T follicular helper cell (primary cell): ENCODE data around the gene FNIP2.
A peak's percentile ranks its signal among the peaks of the same experiment; 100 is the strongest.

ENCODE experiments used
- DNase-seq: peaks from one replicate; pipeline ENCODE4 v3.0.0-alpha.2; 2020; ENCODE audit warnings: low read depth

Gene FNIP2

DNA sequence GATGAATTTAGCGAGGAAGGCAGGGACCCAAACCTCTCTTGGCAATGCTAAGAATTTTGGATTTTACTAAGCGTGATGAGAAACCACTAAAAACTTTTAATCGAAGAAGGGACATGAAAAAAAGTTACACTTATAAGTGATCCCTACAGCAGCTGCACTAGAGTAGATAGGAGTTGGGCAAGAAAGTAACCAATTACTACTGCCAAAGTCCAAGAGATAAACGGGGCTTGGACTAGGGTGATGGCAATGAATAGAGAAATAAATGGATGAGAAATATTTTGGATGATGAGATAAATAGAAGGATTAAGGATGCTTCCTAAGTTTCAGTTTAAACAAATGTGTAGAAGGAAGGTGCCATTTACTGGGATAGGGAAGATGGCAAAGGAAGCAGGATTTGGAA is 6.3 kb upstream of the FNIP2 start:
- DNase-seq = no peak

DNA sequence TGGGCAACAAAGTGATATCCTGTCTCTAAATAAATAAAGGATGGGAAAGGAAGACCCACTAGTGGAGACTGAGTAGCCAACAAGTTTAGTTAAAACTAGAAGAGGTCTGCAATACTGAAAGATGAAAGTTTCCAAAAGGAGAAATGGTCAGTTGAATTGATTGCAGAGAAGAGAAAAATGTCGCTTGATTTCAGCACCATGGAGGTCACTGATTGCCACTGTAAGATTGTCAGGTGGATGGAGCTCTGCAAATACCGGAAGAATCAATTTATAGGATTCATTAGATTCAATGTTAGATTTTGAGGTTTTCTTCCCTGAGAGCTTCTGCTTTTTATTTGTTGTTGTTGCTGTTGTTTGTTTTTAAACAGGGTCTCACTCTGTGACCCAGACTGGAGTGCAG is 5.4 kb upstream of the FNIP2 start:
- DNase-seq = no peak

DNA sequence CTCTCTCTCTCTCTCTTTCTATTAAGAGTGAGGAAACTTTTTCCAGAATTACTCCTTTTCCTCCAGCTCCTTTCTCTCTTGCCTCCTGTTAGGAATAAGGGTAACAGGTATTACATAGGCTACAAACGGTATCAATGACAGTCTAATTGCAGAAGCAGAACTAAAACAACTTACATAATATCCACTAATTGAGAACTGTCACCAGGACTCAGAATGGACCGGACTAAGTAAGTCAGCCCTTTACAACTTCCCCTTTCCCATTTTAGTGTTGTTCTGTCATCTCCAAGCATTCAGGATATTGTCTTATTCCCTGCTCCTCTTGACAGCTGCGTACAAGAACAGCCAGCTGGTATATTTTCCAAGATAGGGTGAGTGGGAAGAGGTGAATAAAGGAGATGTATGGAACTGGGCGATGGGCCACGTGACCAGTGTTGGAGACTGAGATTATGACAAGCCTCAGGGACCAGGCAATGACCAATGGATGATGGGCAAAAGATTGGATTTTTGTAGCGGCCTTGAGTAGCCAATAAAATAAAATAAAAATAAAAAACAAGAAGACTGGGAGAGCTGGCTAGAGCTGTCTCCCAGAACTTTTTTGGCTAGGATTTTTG is 2.3 kb upstream of the FNIP2 start:
- no peak for DNase-seq

DNA sequence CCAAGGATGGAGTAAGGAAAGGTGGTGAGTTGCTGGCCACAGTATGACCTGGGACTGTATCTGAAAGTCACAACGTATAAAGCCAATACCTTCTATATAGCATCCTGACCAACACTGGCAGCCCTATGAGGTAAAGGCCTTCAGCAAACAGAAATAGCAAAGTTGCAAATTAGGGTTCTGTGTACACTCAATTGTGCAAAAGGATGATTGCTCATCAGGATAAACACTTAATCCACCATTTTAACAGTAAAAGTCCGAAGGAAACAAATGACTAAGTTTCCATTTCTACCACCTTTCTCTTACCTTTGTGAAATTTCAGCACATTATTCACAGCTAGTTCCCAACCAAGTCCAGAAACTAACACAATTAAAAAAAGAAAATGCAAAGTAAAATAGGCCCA is 1.4 kb upstream of the FNIP2 start:
- DNase-seq = no peak

DNA sequence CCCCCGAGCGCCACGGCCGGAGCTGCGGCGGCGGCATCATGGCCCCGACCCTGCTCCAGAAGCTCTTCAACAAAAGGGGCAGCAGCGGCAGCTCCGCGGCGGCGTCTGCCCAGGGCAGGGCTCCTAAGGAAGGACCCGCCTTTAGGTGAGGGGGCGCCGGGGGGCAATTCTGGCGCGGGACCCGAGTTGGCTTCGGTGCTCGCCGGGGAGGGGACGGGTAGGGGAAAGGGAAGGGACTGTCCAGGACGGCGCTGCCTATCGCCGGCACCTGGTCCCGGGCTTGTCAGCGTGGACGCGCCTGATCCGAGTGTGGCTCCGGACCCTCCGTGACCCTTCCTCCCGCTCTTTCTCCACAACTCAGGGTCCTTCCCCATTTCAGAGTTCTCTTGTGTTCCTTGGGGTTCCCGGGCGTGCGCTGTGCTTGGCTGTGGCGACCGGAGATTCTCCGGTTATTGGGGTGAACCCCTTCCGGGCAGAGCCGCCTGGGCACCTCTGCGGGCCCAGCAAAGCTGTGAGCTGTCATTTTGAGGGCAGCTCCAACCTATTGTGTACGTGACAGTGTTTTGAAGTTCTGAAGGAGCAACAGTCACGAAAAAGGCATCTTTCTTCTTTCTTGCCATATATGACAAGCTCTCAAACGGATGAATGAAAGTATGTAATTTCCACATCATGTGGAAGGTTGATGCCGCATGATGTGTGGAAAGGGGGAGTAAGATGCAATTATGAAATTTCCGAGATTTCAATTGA is 522 bp downstream of the FNIP2 start:
- DNase-seq = peak; percentile 10

DNA sequence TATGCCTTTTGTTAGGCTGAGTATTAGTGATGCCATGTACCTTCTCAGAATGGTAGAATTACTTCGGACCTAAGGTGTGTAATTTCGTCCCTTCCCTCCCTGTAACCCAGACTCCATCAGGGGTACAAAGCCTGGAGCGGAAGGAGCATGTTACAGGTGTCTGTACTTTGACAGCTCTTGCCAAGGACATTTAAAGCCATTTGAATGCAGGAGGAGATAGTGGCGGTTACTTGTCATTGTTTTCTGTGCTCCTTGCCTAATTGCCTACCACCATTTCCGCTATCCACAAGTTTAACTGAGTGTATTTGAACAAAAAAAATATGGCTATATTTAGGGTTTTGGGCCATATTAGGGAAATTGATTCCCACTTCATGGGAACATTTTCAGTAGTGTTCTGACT is 1.8 kb downstream of the FNIP2 start:
- DNase-seq = no peak

DNA sequence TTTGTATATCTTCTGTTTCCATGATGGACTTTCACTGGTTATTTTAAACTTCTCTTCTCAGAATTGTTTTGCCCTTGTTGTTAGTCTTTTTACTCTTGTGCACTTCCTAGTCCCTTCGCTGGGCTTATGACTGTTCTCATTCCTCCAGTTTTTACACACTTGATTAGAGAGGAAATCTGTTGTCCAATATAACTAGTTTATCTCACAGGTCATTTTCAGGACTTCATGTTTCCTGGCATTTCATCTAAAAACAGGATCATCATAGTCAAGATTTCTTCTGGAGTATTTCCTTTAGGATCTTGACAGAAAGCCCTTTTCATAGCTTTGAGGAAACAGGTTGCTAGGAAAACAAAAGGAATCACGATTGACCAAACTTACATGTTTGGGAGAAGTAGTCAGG is 3.0 kb downstream of the FNIP2 start:
- no peak for DNase-seq

DNA sequence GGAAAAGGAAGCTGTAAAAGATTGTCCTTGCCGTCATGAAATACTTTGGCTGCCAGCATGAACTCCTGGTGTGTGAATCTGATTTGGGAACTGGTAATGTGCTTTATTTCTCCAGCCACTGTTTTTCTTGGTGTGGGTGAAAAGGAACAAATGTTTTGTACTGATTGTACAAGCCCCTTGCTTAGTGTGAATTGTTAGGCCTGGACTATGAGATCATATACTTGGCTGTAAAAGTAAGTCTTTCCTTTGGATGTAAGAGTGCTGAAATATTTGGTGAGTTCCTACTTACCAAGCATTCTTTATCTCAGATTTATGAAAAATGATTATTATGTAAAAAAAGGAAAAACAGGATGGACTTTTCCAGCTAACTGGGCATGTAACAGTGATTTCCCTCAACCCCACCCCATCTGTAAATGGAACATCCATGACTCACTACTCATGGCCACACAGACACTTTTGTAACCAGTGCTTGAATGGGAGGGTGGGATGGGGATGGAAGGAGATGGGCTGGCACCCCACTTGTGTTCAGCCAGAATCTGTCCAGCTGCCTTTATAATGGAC is 6.3 kb downstream of the FNIP2 start:
- no peak for DNase-seq

DNA sequence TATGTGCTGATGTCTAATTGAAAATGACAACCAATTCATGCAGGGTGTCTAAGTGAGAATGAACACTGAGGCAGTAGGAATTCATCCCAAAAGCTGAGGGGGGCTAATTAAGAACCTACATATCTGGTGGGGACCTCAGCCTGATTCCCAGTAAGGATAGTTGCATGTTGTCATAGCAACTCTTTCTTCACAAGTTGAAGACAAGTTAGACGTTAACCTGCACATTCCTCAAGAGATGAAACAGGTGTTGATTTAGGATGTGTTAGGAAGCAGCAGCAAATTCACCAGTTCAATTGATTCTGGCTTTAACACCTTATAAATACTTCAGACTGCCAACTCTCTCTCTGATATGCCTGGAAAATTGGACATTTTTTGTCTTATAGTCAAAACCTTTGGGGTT is 7.3 kb downstream of the FNIP2 start:
- DNase-seq = no peak

DNA sequence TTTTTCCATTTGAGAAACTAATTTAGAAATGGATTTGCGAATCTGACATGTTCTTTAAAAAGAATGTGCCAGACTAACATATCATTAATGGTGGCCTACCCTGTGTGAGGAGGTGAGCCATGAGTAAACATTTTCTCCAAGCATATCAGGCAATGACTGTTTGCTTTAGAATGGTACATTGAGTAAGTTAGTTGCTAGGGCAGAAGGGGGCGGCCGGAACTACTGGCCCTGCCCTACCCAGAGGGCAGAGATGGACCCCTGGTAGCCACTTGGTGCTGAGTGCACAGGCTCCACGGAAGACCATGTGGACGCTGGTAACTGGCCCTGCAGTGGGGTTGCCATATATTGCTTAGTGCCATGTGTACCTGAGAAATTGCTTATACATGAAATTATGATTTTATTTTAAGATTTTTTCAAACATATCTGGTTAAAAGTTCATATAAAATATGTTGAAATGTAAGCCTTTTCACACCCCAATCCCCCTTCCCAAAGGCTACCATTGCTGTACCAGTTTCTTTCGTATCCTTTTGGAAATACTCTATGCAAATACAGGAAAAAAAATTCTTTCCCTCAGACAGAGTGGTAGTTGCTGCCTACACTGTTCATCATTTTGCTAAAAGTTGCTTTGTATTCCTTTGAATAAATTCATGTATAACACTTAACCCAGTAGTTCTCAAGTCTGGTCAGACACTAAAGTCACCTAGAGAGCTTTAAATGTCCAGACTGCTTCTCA is 8.8 kb downstream of the FNIP2 start:
- DNase-seq = no peak

DNA sequence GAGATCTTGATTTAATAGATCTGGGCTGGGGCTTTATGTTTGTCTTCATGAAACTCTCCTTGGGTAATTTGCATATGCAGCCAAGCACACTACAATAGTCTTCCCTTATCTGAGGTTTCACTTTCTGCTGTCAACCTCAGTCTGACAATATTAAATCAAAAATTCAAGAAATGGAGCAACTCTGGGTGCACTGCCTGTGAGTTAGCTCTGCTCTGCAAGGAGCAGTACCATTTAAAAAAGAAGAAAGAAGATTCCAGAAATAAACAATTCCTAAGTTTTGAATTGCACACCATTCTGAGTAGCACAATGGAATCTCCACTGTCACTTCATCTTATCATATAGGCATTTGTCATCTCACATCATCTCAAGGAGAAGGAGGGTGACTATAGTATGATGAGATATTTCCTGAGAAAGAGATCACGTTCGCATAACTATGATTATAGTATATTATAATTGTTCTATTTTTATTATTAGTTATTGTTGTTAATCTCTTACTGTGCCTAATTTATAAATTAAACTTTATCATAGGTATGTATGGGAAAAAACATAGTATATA is 9.4 kb downstream of the FNIP2 start:
- no peak for DNase-seq

DNA sequence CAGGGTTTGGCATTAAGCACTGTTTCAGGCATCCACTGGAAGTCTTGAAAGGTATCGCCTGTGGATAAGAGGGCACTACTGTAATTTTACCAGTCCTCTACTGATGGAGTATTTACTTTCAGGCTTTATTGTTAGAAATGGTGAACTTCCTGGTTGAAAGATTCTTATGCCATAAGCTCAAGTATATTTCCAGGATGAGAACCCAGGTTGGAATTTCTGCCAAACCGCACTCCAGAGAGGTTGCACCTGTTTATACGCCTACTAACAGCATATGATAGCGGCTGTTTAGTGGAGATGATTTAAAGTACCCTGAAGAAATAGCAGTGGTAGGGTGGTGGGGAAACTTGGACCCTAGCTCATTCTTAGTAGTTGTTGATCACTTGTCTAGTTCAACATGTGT is 9.9 kb downstream of the FNIP2 start:
- DNase-seq = no peak

DNA sequence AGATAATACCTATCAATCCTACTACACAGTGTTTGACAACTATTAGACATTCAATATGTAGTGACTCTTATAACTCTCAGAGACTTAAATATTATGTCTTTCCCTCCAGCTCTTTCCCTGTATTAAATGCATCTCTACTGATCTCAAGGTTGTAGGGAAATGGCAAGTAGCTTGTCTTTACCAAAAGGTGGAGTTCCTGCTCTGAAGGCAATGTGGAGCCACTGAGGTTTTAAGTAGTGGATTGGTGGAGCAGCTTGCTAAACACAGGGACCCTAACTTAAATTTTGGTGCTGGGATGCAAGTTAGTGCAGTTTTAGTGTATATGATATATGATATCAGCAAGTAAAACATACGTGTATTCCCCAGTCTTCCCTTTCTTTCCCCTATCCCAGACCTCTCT is 13.1 kb downstream of the FNIP2 start:
- no peak for DNase-seq

DNA sequence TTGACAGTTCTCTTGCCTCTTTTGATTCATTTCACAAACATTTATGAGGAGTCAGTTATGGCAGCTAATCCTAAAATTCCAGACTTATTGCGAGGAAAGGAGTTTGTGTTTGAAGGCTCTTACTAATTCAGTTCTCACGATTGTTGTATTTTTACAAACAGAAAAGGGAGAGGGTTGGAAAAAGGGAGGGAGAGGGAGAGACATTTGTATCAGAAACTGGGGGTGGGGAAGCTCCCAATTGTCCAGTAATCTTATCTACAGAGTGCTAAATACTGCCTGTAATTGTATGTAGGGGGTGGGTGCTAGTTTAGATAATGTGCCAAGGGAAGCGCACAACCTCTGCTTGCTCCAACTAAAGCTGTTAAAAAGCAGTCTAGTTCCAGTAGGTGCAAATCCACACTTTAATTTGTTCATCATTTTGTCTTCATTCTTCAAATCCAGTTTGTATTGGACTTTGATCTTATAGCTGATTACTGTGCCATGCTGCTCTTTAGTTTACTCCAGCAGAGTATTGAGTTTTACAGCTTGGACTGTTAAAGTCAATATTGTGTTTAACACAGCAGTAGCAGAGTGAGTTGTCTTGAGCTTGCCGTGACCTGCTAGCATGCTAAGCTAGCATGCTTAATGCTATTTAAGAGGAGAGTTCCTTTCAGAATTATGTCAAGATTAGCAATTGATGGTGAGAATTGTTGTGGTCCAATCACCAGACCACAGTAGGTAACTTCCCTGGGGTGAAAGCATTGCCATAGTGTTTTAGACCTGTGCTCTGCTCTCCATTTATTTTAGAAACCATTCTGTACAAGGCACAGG is 13.9 kb downstream of the FNIP2 start:
- DNase-seq = no peak

DNA sequence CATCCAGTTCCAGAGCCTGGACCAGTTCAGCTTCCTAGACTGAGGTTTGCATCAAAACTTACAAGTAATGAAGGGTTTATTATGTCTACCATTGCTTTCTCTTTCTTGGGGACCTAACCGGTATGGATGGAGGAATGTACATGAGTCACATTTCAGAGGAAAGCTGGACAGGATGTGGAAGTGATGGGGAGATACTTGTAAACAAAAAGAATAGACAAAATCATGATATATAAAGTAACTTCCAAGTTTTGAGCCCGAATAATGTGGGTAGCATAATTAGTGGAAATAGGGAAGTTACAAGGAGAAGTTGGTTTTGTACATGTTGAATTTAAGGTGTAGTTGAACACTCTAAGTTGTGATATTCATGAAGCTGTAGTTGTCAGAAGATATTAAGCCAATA is 15.0 kb downstream of the FNIP2 start:
- no peak for DNase-seq

DNA sequence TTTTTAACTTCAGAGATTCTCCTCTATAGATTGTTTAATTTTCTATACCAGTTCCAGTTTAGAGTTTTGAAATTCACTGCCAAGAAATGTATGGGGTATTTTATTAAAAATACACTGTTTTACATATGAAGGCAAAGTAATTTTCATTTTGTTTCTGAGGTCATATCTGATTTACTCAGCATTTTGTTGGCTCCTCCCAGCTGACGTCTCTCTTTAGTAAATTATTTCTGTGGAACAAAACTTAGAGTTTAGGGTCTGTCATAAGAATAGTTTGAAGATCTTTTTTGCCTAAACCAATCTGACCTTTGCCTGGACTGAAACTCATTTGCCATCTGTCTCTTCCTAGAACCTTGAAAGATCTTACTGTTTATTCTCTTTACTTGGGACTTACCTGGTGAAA is 16.9 kb downstream of the FNIP2 start:
- no peak for DNase-seq

DNA sequence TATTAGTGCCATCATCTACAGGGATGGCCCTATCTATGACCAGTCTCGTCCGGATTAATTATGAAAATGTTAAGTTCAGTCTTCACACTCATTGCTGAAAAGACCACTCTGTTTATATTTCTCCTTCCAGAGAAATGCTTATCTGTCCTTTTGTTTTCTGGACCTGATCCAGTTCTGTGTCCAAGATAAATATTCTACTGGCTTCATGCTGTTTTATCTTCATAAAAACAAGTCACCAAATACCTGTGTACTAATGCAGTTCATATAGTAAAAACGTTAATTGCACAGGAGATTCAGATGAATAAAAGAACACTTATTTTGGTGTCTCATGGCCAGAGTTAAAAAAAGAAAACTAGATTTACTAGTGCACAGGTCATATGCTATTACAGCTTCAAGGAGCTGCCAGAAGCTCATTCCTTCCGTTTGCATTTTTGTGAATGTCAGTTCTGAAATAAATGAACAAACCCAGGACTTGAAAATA is 17.3 kb downstream of the FNIP2 start:
- DNase-seq = no peak

DNA sequence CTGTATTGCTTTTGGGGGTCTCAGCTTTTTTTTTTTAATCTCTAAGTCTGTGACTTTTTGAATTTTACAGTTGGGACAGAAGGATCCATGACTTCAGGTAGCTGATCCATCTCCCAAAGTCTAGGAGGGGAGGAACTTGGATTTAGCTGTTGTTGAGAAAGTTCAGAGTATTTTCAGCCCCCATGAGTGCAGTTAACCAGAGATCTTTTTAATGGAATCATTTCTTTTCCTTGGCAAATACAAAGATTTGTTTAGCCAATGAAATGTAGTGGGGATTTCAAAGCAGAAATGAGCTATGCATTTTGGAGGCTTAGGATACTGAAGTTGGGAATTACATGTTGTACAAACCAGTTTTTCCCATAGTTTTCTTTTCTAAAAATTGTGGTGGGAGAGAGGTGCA is 18.1 kb downstream of the FNIP2 start:
- no peak for DNase-seq

DNA sequence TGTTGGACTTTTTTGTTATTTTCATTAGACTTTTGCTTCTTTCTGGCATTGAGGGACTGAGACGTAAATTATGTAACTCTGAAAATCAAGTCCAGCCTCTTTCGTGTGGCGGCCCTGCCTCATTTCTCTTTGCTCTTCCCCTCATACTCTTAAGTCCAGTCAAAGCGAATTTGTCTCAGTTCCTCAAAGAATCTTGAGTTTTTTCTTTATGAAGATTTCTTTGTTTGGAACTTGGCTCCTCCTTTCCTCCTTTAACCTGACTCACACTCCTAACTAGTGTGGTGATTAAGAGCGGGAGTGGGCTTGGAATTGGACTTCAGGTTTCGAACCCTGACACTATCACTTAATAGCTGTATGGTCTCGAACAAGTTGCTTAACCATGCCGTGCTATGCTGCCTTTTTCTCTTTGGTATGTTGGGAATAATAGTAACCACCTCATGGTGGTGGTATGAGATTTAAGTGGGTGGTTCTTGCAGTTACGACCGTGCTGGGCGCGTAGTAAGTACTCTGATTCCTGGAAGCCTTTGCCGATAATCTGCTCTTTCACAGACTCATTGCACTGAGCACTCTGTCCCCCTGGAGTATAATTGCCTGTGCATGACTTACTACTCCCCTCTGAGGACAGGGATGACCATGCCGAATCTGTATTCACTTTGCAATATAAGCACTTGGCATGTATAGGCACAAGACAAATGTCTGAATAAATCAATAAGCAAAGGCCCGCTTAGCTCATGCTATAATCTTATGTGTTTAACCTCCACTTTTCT is 19.1 kb downstream of the FNIP2 start:
- DNase-seq = no peak

DNA sequence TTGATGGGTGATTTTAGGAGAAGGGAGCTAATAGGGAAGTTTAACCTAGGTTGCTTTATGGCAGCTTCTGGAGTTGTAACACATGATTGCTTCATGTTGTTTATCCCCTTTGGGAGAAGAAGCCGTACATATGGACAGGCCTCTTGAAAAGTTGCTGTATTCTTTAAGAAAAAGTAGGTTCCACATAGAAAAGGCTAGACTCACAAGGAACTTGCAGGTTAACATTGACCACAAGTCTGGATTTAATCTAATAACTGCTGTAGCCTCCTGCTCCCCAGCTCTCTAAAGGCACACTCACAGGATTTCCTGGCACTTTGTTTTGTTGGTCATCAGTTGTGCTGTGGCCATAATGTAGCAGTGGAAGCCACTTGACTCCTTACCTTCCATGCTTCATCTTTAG is 19.7 kb downstream of the FNIP2 start:
- no peak for DNase-seq

DNA sequence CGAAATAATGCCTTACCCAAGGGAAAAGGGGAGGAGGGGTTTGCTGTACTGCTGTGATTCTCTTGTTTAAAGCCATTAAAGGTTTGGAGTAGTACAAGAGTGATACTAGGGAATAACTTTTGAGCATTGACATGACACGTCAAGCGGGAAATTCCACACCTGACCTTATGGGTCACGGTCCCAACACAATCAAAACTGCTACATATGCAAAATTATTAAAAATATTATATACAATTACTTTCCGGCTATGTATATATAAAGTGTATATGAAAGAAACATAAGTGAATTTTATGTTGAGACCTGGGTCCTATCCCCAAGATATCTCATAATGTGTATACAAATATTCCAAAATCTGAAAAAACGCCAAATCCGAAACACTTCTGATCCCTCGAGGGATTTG is 21.0 kb downstream of the FNIP2 start:
- no peak for DNase-seq
